Fibroblast of lung (primary cell): Measurements from ENCODE around the gene RUBCN. TPM values are rescaled to one million over a fixed set of nuclear protein-coding genes. Genes with fewer than 3 reads are reported as not detected.
A peak's percentile ranks its signal among the peaks of the same experiment; 100 is the strongest.

Experiments used
- DNase-seq, 2 donors: peaks; one replicate each; pipeline versions ENCODE4 v3.0.0 to v3.0.0-alpha.2; 2010; ENCODE audit warnings: low read depth in 2 of 2
- H2AFZ ChIP-seq: 2 replicates; pipeline ENCODE4 v1.5.1; 2012; ENCODE audit warnings: low read length, control low read depth, inconsistent platforms
- H3K27ac ChIP-seq: 2 replicates; pipeline ENCODE4 v1.5.1; 2011; ENCODE audit warnings: low read length, control low read depth; ENCODE audit not compliant: insufficient read depth
- H3K27me3 ChIP-seq: 2 replicates; pipeline ENCODE4 v1.5.1; 2011; ENCODE audit warnings: mild to moderate bottlenecking, low read length; ENCODE audit not compliant: control insufficient read depth, insufficient read depth
- H3K36me3 ChIP-seq: 2 replicates; pipeline ENCODE4 v1.5.1; 2011; ENCODE audit warnings: low read length; ENCODE audit not compliant: control insufficient read depth, insufficient read depth
- H3K4me1 ChIP-seq: 2 replicates; pipeline ENCODE4 v1.5.1; 2011; ENCODE audit warnings: low read length; ENCODE audit not compliant: control insufficient read depth, insufficient read depth; ENCODE audit errors: extremely low read depth
- H3K4me2 ChIP-seq: 2 replicates; pipeline ENCODE4 v1.5.1; 2011; ENCODE audit warnings: low read length, control low read depth; ENCODE audit not compliant: insufficient read depth; ENCODE audit errors: extremely low read depth
- H3K4me3 ChIP-seq, 4 experiments: fragments of 200-600 bp in 1 of 4; sonication (generic) in 1 of 4; replicated peaks in 1 of 4; 2 replicates each; pipeline ENCODE4 v1.5.1; 2011 to 2016; ENCODE audit warnings: low read length in 4 of 4, low read depth in 3 of 4, mild to moderate bottlenecking in 3 of 4, control low read depth in 2 of 4, inconsistent platforms in 1 of 4, mixed read lengths in 1 of 4; ENCODE audit not compliant: insufficient read depth in 1 of 4; ENCODE audit errors: control extremely low read depth in 1 of 4
- H3K79me2 ChIP-seq: 2 replicates; pipeline ENCODE4 v1.5.1; 2012; ENCODE audit warnings: mild to moderate bottlenecking, low read length, inconsistent platforms; ENCODE audit not compliant: control insufficient read depth, insufficient read depth
- H3K9ac ChIP-seq: 2 replicates; pipeline ENCODE4 v1.5.1; 2011; ENCODE audit warnings: mild to moderate bottlenecking, low read length, control low read depth; ENCODE audit not compliant: insufficient read depth
- H3K9me3 ChIP-seq: 2 replicates; pipeline ENCODE4 v1.5.1; 2012; ENCODE audit warnings: low read depth, low read length; ENCODE audit not compliant: control insufficient read depth, insufficient read depth
- H4K20me1 ChIP-seq: 2 replicates; pipeline ENCODE4 v1.5.1; 2011; ENCODE audit warnings: low read length; ENCODE audit not compliant: control insufficient read depth, insufficient read depth; ENCODE audit errors: extremely low read depth
- CTCF ChIP-seq, 2 donors: IDR thresholded peaks in 1 of 2; conservative IDR thresholded peaks in 1 of 2; 1 replicate in 1 of 2; 2 replicates in 1 of 2; pipeline ENCODE4 v1.5.1; 2011 to 2012; ENCODE audit warnings: low read length in 2 of 2, control low read depth in 1 of 2, inconsistent platforms in 1 of 2, low read depth in 1 of 2, mild to moderate bottlenecking in 1 of 2
- EZH2 ChIP-seq: IDR thresholded peaks from 2 replicates; pipeline ENCODE4 v1.5.1; 2012; ENCODE audit warnings: low read length, control low read depth, mild to moderate bottlenecking; ENCODE audit errors: missing control alignments
- polyA minus RNA-seq: library from RNA; depleted of rRNA, polyadenylated mRNA; stranded (reverse); fragments of >200 nt; gene quantifications from 2 replicates; pipeline ENCODE4 v1.2.3, GENCODE V29; 2011; ENCODE audit warnings: low replicate concordance
- polyA plus RNA-seq, 2 donors: library from polyadenylated mRNA; depleted of rRNA in 1 of 2; stranded (reverse) in 1 of 2; unstranded in 1 of 2; fragments of >200 nt; gene quantifications; 2 replicates each; pipeline ENCODE4 v1.2.1, GENCODE V29; 2011 to 2012; ENCODE audit warnings: missing spikeins in 1 of 2
- total RNA-seq: library from RNA; depleted of rRNA; stranded (reverse); fragments of >200 nt; gene quantifications from 2 replicates; pipeline ENCODE4 v1.2.1, GENCODE V29; 2014

The RUBCN gene
- total RNA-seq, result 7.7 and 13.0 TPM in 2 replicates
- polyA plus RNA-seq, result 15.2 and 22.3 TPM in 2 replicates
- polyA plus RNA-seq (2012), result 12.4 and 15.8 TPM in 2 replicates
- polyA minus RNA-seq, result 45.3 and 60.0 TPM in 2 replicates

- Histone ChIP-seq H3K79me2 (peaks cover 35% of the 10 kb centered on the region), H4K20me1 (no peaks in the 10 kb centered on the region), H3K36me3 (no peaks in the 10 kb centered on the region), H3K27me3 (no peaks in the 10 kb centered on the region), H3K4me2 (peak within 1 kb of the TSS; percentile 100), H3K4me3 (peak within 1 kb of the TSS; percentile 68 to 93 (median 91)), H3K4me1 (peaks cover 6% of the 10 kb centered on the region), H3K9me3 (no peaks in the 10 kb centered on the region), H3K9ac (peak within 1 kb of the TSS; percentile 82), H2AFZ (peak within 1 kb of the TSS; percentile 90), H3K27ac (peak within 1 kb of the TSS; percentile 75)
- peak; percentile 92 to 96 for DNase-seq
- TF ChIP-seq CTCF (conservative IDR thresholded peaks at IDR 0.05 in 1 of 2, IDR thresholded peaks at IDR 0.05 in 1 of 2; ENCODE audit: low read depth in 1 of 2, low read length in 2 of 2) (no peak), EZH2 (no peak)
Observed at GRCh38 chr3:197736491-197737318, at the start of gene RUBCN. RUBCN (minus strand) TSS chr3:197736904; CDS start chr3:197736719, 185 bp downstream.

- TF ChIP-seq EZH2, result no peak
- TF ChIP-seq CTCF (conservative IDR thresholded peaks at IDR 0.05 in 1 of 2, IDR thresholded peaks at IDR 0.05 in 1 of 2; ENCODE audit: low read depth in 1 of 2, low read length in 2 of 2), result no peak
- no peak for DNase-seq
- no peak overlapping the region for H3K27ac ChIP-seq
- no peaks in the 10 kb centered on the region for H3K4me1 ChIP-seq
- no peaks in the 10 kb centered on the region for H3K27me3 ChIP-seq
- no peak overlapping the region for H3K4me2 ChIP-seq
- H3K36me3 ChIP-seq, result peaks cover 7% of the 10 kb centered on the region
- no peak overlapping the region for H3K9ac ChIP-seq
- H4K20me1 ChIP-seq, result no peaks in the 10 kb centered on the region
- no peaks in the 10 kb centered on the region for H3K79me2 ChIP-seq
- no peaks in the 10 kb centered on the region for H3K9me3 ChIP-seq
- no peak overlapping the region for H3K4me3 ChIP-seq
- no peak overlapping the region for H2AFZ ChIP-seq
Observed at GRCh38 chr3:197784019-197784585, 47.4 kb upstream of the RUBCN start.

- Histone ChIP-seq H3K9me3 (no peaks in the 10 kb centered on the region), H3K4me2 (no peak overlapping the region), H3K27ac (no peak overlapping the region), H3K79me2 (no peaks in the 10 kb centered on the region), H3K4me3 (no peak overlapping the region), H3K27me3 (no peaks in the 10 kb centered on the region), H3K4me1 (no peaks in the 10 kb centered on the region), H3K9ac (no peak overlapping the region), H2AFZ (no peak overlapping the region), H3K36me3 (peaks cover 11% of the 10 kb centered on the region), H4K20me1 (no peaks in the 10 kb centered on the region)
- TF ChIP-seq CTCF (conservative IDR thresholded peaks at IDR 0.05 in 1 of 2, IDR thresholded peaks at IDR 0.05 in 1 of 2; ENCODE audit: low read depth in 1 of 2, low read length in 2 of 2) (no peak), EZH2 (no peak)
- no peak for DNase-seq
Observed at GRCh38 chr3:197782230-197782629, 45.5 kb upstream of the RUBCN start.
